ENCODE data around the gene TRAK1.

DNA sequence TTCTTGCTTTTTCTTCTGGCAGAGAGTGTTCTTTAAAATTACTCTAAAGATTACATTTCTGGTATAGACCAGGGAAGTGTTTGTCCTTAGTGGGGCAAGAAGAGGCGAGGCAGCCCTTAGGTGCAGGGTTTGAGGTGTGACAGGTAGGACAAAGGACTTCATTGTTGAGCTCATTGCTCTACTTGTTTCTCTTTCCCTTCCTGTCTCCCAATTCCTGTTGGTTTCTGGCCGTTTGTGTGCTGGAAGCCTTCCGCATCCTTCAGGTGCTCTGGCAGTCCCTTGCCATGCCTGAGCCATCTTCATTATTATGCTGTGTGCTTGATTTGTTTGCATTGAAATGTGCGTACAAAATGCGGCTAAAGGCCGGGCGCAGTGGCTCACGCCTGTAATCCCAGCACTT is 89.7 kb downstream of the TRAK1 start:
- TF ChIP-seq, protein P1, sequence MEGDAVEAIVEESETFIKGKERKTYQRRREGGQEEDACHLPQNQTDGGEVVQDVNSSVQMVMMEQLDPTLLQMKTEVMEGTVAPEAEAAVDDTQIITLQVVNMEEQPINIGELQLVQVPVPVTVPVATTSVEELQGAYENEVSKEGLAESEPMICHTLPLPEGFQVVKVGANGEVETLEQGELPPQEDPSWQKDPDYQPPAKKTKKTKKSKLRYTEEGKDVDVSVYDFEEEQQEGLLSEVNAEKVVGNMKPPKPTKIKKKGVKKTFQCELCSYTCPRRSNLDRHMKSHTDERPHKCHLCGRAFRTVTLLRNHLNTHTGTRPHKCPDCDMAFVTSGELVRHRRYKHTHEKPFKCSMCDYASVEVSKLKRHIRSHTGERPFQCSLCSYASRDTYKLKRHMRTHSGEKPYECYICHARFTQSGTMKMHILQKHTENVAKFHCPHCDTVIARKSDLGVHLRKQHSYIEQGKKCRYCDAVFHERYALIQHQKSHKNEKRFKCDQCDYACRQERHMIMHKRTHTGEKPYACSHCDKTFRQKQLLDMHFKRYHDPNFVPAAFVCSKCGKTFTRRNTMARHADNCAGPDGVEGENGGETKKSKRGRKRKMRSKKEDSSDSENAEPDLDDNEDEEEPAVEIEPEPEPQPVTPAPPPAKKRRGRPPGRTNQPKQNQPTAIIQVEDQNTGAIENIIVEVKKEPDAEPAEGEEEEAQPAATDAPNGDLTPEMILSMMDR (IDR thresholded peaks at IDR 0.05; ENCODE audit: poor library complexity) = no peak
- TF ChIP-seq EZH2phosphoT487 (IDR thresholded peaks at IDR 0.05; ENCODE audit: low read depth, severe bottlenecking, unreplicated experiment) = no peak
- TF ChIP-seq EZH2 (IDR thresholded peaks at IDR 0.05; ENCODE audit: borderline replicate concordance) = no peak
